Left ventricle myocardium superior (tissue), 1 donor: ENCODE measurements around the gene TXNL1. TPM values are rescaled to one million over a fixed set of nuclear protein-coding genes. Genes with fewer than 3 reads are reported as not detected.
A peak's percentile ranks its signal among the peaks of the same experiment; 100 is the strongest.
"Not testable (repeated sequence)": the region's sequence is repeated elsewhere in the genome, so short reads cannot be mapped to it uniquely, and the experiment has no call there.

Experiments used
- ATAC-seq: fragments of 200-7000 bp; cut with Tn5 transposase; one replicate; pipeline ENCODE4 v1.9.1; 2020; ENCODE audit warnings: mild to moderate bottlenecking, moderate library complexity
- DNase-seq: peaks from one replicate; pipeline ENCODE4 v3.0.0-alpha.2; 2020
- intact Hi-C: fragments of 100-400 bp; cut with micrococcal nuclease; formaldehyde crosslinking; loops from one replicate; pipeline ENCODE4 v1.11.0; 2022
- total RNA-seq: library from RNA; stranded (reverse); fragmentation: NEBNext Ultra II Directional; extraction: Animal tissue kit (Norgen Biotek cat#: 25700); gene quantifications from one replicate; pipeline ENCODE4 v1.2.1, GENCODE V29; 2021
- donor health status: DM: no; HTN: yes; CAD: no; lungs with severe emphysema.

TXNL1 gene
- total RNA-seq, 1 donor from 2014 or later, result 113 TPM

DNA sequence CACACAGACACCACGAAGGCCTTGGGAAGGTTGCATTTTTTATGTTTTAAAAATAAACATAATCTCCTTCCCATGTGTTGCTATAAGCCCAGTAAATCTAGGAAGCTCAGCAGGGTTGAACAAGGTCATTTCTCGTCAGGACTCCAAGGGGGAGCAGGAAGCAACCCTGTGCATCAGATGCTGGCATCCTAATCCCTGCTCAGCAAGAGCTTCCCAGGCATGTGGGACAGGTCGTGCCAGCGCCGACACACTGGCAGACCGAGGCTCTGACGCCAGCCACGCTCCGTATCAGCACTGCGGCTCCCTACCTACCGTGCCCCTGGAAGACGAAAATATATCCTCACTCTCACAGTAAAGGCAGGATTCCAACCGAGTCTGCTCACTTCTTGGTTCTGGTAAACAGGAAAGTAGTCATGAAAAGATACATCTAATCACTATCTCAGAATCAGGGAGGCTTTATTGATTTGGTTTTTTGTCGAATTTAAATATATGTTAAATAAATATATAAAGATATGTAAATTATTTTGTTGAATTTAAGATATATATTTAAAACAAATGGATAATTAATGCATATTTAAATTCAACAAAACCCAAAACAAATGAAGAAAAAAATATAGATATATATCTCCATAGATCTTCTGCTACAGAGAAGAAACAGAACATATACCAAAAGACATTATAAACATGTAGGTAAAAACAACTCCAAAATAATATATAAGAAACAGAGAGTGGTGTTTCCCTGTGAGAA, 61.4 kb downstream of the TXNL1 start:
- intact Hi-C loops, result loop anchor here (5.0 to 10.0 kb wide), 3 partner anchors 792 to 1345 kb away; no protein-coding TSS in a partner anchor
- peak; percentile 82 for DNase-seq
- ATAC-seq, result peak; percentile 92

DNA sequence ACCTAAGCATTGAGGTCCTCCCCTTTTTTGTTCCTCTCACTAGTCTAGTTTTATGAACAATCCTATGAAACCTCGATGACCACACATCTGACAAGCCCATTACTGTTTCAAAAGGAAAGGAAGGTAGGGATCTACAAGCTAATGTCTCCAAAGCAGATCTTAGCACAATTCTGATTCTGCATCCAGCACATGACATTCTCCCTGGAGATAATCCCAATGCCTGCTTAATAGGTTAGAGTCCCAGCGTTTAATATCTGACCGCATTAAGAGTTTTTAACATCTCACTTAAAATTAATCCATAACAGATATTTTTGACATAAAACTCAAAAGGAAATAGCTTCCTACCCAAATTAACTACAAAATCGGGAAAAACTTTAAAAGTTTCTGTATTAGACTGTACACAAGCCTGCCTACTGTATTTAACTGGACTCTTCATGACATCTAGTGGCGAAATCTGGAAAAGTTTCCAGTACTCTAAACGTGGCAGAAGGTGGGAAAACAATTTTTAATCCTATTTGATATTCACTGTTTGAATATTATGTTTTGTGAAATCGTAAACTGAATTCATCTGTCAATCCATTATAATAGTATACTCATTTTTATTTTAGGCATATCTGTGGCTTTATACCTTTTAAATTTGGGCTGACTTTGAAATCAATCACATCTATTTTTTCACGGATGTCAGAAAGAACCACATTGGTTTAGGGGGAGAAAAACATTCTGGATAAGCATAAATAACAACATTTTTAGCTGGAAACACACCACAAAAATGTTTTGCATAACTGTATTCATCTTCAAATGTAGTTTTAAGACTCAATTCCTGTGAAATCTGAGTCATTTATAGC, 62.4 kb downstream of the TXNL1 start:
- DNase-seq (no peak), ATAC-seq (peak; percentile 88)
- intact Hi-C loops, result loop anchor here (5.0 to 10.0 kb wide), 3 partner anchors 791 to 1344 kb away; no protein-coding TSS in a partner anchor

DNA sequence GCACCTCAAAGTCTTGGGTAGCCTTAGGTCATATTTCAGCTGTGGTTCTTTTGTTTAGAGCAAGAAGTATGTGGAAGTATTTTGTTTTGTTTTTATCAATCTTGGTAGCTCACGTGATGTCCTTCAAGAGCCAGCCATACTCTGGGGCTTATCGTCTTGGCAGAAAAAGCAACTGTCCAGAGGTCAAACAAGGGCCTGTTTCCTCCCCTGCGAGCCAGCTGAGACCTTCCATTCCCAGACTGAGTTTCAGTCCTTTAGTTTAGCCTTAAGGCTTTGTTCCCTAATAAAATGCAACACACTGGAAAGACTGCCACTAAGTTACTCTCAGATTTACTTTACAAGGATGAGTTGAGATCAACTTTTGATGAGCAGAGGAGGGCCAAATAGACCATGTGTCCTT, 63.5 kb downstream of the TXNL1 start:
- DNase-seq, result peak; percentile 48
- intact Hi-C loops, result loop anchor here (5.0 to 10.0 kb wide), 3 partner anchors 790 to 1343 kb away; no protein-coding TSS in a partner anchor
- ATAC-seq, result peak; percentile 88

DNA sequence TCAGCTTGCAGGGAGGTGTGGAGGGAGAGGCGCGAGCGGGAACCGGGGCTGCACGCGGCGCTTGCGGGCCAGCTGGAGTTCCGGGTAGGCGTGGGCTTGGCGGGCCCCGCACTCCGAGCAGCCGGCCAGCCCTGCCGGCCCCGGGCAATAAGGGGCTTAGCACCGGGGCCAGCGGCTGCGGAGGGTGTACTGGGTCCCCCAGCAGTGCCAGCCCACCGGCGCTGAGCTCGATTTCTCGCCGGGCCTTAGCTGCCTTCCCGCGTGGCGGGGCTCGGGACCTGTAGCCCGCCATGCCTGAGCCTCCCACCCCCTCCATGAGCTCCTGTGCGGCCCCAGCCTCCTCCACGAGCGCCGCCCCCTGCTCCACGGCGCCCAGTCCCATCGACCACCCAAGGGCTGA, 66.1 kb downstream of the TXNL1 start:
- DNase-seq, ATAC-seq: not testable (repeated sequence)
- intact Hi-C loops, result loop anchor here (10.0 kb wide), 2 partner anchors 787 to 1157 kb away; no protein-coding TSS in a partner anchor

DNA sequence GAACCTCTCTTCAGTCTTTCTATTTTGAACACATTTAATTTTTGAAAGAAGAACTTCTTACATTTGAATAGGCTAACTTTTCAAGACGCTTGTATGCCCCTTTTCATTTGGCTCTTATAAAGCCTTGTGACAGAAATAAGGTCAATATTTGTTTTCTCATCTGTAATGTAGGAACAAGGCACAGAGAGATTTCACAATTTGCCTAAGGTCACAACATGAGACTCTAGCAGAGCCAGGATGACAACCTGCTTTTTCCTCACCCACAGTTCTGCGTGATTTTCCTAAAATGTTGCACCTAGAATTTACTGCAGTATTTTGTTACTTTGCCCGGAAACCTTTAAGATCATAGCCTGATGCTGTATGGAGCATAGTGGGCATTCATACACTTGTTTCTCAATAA, 67.4 kb downstream of the TXNL1 start:
- ATAC-seq (no peak), DNase-seq (no peak)
- intact Hi-C loops, result loop anchor here (10.0 kb wide), 2 partner anchors 786 to 1156 kb away; no protein-coding TSS in a partner anchor

DNA sequence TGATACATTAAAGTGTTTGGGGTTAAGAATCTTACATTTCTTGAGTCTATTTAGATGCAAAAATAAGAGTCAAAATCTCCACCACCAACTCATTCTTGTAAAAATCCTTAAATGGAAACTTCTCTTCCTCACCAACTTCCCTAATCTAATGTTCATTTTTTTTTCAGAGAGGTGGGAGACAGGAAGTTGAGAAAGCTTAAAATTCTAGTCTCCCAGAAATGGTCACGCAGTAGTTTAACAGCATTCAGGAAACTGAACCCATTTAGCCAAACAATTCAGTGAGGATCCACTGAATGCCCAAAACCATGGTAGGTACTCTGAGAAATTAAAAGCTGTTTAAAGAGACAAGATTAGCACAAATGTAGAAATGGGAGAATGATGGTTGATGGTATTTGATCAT, 69.0 kb downstream of the TXNL1 start:
- no peak for DNase-seq
- intact Hi-C loops, result no loop called here
- ATAC-seq, result peak; percentile 25

DNA sequence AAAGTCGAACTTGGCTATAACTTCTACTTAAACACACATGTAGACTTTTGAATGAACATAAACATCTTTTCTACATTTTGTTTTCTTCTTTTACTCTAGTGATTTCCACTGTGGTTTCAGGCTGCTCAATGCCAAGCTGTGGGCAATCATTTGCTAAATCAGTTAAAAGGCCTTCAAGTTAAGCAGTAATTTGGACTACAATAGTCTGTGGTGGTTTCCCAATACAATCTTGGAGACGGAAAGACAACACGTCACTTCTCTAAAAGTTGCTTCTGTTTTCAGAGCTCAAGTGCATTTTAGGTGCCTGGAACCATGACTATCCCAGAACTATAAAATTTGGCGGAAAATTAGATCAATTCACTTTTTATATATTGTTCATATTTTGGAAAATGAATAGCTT, 69.4 kb downstream of the TXNL1 start:
- intact Hi-C loops, result no loop called here
- no peak for DNase-seq
- ATAC-seq, result peak; percentile 39

DNA sequence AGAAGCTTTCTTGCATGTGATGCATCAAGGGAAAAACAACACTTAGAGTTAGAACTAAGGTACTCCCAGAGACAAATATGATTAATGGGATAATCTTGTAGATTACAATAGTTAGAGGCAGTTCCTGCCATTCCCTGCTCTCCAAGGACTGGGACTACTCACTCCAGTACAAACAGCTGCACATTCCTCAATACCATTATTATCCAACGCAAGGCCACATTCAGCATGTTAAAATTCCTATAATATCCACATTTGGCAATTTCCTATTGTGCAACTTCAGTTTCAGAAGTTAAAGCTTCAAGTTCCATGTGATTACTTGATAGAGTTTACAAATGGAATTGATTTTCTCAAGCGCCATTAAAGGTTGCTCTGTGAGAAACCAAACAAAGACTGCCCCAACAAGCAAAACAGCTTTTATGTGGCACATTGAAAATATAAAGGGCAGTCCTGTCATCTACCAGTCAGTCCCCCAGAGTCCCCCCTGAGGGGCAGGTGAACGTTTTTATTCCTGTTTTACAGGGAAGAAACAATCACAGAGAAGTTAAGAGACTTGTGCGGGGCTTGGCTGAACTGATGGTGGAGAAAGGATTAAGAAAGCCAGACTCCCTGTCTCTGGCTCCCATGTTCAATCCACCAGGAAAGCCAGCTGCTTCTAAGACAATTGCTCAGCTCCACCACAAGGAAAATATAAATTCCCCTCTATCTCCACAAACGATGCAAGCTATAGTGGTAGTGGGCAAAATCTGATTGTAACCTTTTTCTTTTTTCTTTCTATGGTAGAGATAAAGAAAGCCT, 72.6 kb downstream of the TXNL1 start:
- peak; percentile 78 for ATAC-seq
- intact Hi-C loops, result no loop called here
- no peak for DNase-seq

DNA sequence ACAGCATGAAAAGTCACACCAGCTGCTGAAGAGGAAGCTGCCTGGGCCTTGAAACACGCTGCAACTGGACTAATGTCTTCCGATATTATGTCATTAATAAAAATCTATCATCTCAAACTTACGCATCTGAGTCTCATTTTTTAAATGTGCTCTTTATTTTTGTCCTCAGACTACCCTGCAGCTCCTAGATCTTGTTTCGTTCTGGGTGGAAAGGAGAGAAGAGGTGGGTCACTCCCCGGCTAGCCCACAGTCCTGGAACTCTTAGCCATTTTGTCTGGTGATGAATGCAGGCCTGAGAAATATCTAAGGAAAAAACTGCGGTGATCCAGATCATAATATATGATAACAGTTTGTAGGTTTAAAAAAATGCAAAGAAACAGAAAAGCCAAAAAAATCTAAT, 73.3 kb downstream of the TXNL1 start:
- DNase-seq, result no peak
- peak; percentile 23 for ATAC-seq
- intact Hi-C loops, result no loop called here

DNA sequence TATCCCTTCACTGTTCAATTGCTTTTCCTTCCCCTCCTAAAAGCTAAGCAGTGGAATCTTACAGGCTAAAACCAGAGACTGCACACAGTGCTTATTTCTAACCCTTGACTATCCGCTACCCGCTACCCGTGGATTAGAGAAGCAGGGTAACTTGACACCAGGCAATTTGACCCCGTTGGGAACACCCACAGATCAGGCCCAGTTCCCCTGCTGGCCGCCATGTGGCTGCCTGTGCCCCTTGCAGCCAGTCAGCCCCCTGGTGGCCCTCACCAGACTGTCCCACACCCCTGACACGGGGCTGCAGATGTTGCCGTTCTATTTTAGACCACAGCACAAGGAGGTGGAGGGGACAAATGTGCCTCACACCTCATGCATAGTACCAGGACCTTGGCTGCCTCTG, 74.8 kb downstream of the TXNL1 start:
- intact Hi-C loops, result no loop called here
- ATAC-seq (peak; percentile 36), DNase-seq (no peak)

DNA sequence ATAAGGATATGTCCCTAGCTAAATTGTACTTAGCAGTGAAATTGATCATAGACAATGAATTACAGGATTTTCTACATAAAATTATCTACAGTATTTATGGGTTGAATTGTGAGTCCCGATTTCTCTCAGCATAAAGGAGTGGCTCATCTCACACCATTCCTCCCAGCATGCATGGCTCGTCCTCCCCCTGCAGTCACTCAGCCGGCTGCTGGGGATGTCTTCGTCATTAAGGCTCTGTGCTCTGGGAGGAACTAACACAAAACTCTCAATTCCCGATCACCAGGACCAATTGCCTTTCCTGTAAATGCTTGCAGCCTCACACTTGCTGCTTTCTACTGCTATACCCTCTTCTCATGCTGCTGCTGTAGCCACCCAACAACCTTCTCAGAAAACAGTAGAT, 75.9 kb downstream of the TXNL1 start:
- intact Hi-C loops, result no loop called here
- ATAC-seq, result no peak

DNA sequence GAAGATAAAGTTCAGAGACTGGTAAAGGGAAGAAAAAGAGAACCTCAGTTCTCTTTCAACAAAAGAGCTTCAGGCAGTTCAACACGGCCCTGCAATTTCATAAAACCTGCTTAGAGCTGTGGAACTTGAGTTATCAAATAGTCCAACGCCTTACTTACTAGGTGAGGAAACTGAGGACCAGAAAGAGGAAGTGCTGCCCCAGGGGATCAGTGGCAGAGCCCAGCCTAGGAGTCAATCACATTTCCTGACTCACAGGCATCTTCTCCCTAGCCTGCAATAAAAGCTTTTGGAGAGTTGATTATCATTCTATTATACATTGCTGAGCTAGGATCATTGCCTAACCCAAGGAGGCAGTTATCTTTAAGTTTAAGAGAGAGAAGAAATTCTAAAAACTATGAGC, 77.4 kb downstream of the TXNL1 start:
- ATAC-seq (no peak), DNase-seq (no peak)
- intact Hi-C loops, result no loop called here

More for the DNA sequence above, 75.9 kb downstream of the TXNL1 start:
- no peak for DNase-seq

DNA sequence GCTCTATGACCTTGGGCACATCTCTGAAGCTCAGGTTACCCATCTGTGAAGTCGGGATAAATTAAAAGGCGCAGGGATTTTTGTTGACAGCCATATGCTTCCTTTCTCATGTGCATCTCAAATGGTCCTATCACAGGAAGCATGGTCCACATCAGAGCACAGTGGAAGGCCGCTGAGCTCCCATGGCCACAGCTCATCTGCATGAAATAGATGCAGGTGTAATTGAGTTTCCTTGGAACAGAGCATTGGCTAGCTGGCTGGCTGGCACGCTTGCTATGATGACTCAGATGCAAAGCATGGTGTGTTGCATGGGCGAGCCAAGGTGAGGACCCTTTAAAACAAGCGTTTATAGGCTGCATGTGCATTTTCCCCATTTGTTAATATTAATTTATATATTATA, 79.3 kb downstream of the TXNL1 start:
- DNase-seq (no peak), ATAC-seq (no peak)
- intact Hi-C loops, result no loop called here

DNA sequence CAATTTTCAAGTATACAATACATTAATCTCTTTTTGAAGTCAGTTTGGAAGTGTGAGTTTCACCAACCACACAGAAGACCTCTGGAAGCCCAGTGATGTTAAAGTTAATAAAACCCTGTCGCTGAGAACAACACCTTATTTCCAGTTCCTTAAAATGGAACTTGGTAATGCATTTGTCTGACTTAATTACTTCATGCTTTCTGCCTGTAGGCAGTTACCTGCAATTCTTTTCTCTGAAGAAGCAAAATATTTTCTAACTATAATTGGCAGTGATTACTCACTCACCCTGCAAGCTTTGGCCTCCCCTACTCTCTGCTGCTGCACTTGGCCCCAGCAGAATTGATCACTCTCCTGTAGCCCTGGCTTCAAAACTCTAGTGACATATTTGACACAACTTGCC, 81.5 kb downstream of the TXNL1 start:
- no peak for ATAC-seq
- DNase-seq, result no peak

DNA sequence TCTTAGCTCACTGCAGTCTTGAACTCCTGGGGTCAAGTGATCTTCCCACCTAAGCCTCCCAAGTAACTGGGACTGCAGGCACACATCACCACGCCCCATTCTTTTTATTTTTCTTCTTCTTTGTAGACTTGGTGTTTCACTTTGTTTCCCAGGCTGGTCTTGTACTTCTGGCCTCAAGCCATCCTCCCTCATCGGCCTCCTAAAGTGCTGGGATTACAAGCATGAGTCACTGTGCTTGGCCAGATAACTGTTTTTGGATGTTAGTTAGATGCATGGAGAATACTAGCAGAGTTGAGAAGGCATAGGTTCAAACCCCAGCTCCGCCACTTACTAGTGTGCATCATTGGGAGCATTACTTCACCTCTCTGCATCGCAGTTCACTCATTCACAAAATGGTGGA, 88.3 kb downstream of the TXNL1 start:
- DNase-seq, result no peak
- intact Hi-C loops, result no loop called here
- no peak for ATAC-seq

More for the DNA sequence above, 81.5 kb downstream of the TXNL1 start:
- intact Hi-C loops, result no loop called here
